LNCAP (cell line): ENCODE results near the gene LDLRAD2.

ENCODE experiments used
- TF ChIP-seq, protein P1 (sequence below): fragments of 450-650 bp; IDR thresholded peaks from 2 replicates; pipeline ENCODE4 v1.5.1; 2017; ENCODE audit warnings: mild to moderate bottlenecking

LDLRAD2 gene

DNA sequence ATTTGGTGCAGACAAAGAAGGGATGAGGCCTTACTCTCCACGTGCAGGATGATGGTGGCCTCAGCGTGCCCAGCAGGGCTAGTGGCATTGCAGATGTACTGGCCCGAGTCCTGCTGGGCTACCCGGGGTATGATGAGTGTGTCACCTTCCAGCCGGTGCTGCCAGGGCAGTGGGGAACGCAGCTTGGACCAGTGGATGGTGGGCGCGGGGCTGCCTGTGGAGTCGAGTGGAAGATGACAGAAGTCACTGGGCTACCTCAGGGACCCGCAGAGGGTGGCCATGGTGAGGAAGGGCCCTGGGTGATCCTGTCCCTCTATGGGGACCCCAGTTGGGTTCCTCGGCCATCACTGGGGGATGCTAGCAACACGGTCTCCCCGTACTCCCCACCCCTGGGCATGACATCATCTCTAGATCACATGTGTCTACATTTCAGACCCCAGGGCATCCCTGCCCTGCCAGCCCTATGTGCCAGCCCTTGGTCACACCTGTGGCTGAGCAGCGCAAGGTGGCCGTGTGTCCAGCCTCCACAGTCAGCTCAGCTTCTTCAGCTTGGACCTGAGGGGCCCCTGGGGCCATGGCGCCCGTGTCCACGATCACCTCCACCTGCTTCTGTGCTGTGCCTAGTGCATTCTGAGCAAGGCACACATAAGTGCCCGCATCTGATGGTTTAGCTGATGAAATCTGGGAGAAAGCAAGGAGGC is 27.4 kb downstream of the LDLRAD2 start:
- TF ChIP-seq, protein P1, sequence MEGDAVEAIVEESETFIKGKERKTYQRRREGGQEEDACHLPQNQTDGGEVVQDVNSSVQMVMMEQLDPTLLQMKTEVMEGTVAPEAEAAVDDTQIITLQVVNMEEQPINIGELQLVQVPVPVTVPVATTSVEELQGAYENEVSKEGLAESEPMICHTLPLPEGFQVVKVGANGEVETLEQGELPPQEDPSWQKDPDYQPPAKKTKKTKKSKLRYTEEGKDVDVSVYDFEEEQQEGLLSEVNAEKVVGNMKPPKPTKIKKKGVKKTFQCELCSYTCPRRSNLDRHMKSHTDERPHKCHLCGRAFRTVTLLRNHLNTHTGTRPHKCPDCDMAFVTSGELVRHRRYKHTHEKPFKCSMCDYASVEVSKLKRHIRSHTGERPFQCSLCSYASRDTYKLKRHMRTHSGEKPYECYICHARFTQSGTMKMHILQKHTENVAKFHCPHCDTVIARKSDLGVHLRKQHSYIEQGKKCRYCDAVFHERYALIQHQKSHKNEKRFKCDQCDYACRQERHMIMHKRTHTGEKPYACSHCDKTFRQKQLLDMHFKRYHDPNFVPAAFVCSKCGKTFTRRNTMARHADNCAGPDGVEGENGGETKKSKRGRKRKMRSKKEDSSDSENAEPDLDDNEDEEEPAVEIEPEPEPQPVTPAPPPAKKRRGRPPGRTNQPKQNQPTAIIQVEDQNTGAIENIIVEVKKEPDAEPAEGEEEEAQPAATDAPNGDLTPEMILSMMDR, result no peak

DNA sequence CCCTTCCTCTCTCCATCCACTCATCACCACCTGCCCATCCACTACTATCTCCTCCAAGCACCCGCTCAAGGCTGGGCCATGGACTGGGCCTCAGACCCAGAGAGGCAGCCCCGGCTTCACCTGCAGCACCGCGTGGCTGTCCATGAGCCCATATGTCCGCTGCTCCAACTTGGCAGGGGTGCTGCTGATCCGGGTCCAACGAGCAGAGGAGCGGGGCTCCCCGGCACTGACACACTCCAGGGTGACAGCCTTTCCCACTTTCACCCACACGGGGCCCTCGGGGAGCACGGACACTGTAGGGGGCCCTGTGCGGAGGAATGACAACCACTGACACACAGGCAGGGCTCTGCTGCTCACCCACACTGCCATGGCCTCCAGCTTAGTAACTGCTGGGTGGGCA is 28.9 kb downstream of the LDLRAD2 start:
- TF ChIP-seq, protein P1, result no peak

DNA sequence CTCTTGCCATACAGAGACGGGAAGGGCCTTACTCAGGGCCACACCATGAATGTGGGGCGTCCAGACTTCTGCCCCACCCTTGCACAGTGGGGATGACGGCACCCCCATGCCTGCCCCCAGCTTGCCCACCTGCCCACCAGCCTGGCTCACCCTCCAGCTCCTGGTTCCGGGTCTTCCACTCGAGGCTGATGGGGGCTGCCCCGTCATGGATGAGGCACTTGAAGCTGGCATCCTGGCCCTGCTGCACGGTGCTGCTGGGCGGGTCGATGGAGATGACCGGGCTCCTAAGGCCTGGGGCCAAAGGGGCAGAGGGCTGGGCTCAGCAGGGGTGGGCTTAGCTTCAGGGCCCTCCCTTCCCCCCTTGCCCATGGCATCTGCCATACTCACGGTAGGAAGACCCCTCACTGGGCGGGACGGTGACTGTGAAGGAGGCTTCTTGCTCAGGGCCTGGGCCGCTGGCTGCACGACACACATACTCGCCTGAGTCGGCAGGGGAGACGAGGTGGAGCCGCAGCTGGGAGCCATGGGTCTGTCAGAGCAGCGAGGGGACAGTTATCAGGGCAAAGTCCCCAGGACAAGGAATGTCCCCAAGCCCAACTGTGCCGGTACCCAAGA is 29.9 kb downstream of the LDLRAD2 start:
- TF ChIP-seq, protein P1, result no peak

DNA sequence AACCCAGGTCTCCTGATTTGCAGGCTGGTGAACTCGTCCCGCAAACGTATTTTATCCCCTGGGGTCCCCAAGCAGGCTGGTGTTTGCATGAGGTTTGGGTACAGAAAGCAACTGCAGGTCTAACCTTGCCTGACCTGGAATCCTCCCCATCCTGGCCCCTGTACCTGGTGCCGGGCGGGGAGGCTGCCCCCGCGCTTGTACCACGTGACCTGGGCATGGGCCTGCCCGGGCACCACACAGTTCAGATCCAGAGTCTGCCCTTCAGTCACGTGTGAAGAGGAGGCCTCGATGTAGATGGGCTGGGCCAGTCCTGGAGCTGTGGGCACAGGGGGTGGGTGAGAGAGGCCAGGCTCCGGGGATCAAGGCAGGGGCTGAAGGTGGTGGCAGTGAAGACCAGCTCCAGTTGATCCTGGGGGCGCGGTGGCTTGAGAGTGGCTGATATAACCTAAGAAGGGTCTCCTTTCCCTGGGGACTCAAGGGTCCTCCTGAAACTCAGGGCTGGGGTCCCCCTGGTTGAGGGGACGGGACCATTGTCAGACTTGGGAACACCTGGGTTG is 30.6 kb downstream of the LDLRAD2 start:
- TF ChIP-seq, protein P1, result no peak

DNA sequence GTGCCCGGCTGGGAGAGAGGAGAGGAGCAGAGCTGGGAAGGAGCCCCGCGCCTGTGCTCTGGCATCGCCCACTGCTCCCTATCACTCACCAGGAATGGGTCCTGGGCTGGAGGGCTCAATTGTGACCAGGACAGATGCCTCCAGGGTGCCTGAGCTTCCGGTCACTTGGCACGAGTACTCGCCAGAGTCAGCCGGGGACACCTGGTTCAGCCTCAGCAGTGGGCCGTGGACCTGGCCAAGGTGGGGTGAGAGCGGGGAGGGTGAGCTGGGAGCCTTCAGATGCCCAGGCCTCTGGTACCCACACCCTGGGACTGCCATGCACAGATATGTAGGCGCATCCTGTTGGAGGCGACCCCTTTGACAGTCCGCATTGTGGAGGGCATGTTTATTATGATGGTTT is 31.1 kb downstream of the LDLRAD2 start:
- TF ChIP-seq, protein P1, result no peak

DNA sequence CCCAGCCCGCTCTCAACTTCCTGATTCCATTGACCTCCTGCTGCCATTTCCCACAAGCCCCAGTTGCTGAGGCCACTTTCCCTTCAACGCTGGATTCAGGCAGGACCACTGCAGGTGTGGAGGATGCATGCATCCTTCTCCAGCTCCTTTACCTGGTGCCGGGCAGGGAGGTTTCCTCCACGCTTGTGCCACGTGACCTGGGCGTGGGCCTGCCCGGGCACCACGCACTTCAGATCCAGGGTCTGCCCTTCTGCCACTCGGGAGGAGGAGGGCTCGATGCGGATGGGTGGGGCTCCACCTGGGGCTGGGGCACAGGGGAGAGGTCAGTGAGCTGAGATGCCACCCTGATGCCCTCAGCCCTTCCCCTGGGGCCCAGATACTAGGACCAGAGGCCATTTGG is 31.9 kb downstream of the LDLRAD2 start:
- TF ChIP-seq, protein P1, result no peak

DNA sequence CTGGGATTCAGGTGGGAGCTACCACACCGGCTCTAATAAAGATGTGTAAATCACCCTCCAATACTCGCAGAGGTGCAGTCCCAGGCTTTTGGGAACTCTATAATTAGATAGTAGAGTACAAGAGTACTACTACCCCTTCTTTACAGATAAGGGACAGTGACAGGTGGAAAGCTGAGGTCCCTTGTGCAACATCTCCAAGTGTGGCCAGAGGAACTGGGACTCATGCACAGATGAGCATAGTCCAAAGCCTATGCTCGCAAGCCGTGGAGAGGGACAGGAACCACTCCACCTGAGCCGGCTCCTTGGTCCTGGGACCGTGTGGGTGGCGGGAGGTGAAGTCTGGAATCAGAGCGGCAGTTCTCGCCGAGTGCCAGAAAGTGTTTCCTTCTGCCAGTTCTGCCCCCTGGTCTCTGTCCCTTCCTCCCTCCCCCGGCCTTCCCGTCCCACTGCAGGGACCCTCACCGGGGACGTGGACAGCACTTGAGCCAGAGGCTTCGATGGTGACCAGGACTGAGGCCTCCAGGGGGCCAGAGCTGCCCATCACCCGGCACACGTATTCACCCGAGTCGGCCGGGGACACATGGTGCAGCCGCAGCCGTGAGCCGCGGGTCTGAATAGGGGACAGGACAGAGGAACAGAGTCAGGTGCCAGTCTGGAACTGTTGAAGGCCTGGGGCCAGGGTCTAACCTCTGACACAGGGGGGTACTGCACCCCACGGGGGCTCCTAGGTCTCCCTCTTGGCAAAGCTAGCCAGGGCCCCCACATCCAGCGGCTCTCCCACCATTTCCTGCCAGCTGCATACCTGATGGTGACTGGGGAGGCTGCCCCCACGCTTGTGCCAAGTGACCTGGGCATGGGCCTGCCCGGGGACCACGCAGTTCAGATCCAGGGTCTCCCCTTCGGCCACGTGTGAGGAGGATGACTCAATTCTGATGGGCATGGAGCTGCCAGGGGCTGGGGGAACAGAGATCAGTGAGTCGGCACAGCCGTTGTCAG is 33.9 kb downstream of the LDLRAD2 start:
- TF ChIP-seq, protein P1, result no peak
